OCI-LY3 (cell line): ENCODE results near the gene LRRC43.

Experiments
- H2AFZ ChIP-seq: fragments of 200-600, 300-600 bp; shearing (Covaris generic); 2 replicates; pipeline ENCODE4 v1.6.0; 2014; ENCODE audit warnings: antibody characterized with exemption, low read depth, low read length
- H3K27ac ChIP-seq: fragments of 200-600, 300-600 bp; sonication (generic); 2 replicates; pipeline ENCODE4 v1.5.1; 2014; ENCODE audit warnings: mild to moderate bottlenecking, low read length, moderate library complexity, mixed read lengths
- H3K27me3 ChIP-seq: fragments of 200-600, 300-600 bp; sonication (generic); 2 replicates; pipeline ENCODE4 v1.6.1; 2014; ENCODE audit warnings: low read depth, low read length, mixed read lengths
- H3K36me3 ChIP-seq: fragments of 200-600, 300-600 bp; sonication (generic); replicated peaks from 2 replicates; pipeline ENCODE3; 2014; ENCODE audit warnings: low read depth, low read length, mixed read lengths
- H3K4me1 ChIP-seq: fragments of 300-600, 200-600 bp; sonication (generic); 2 replicates; pipeline ENCODE4 v1.6.1; 2014; ENCODE audit warnings: low read length, mixed read lengths
- H3K4me2 ChIP-seq: fragments of 200-600, 300-600 bp; sonication (generic); 2 replicates; pipeline ENCODE4 v1.6.1; 2014; ENCODE audit warnings: low read length, mixed read lengths
- H3K4me3 ChIP-seq: fragments of 300-600, 200-600 bp; sonication (generic); 2 replicates; pipeline ENCODE4 v1.5.1; 2014; ENCODE audit warnings: antibody characterized with exemption, mild to moderate bottlenecking, low read length, moderate library complexity
- H3K79me2 ChIP-seq: fragments of 300-600, 200-600 bp; shearing (Covaris generic); 2 replicates; pipeline ENCODE4 v1.6.1; 2014; ENCODE audit warnings: mild to moderate bottlenecking, low read length, mixed read lengths
- H3K9ac ChIP-seq: fragments of 300-600, 200-600 bp; shearing (Covaris generic); 2 replicates; pipeline ENCODE4 v1.6.0; 2014; ENCODE audit warnings: mild to moderate bottlenecking, low read length, moderate library complexity
- H3K9me3 ChIP-seq: fragments of 200-600, 300-600 bp; shearing (Covaris generic); 2 replicates; pipeline ENCODE4 v1.6.1; 2014; ENCODE audit warnings: low read length, mixed read lengths; ENCODE audit not compliant: insufficient read depth
- H4K20me1 ChIP-seq: fragments of 200-600, 300-600 bp; sonication (generic); 2 replicates; pipeline ENCODE4 v1.6.1; 2016; ENCODE audit warnings: low read length, mixed read lengths; ENCODE audit not compliant: insufficient read depth
- CTCF ChIP-seq: fragments of 200-600, 300-600 bp; sonication (generic); IDR thresholded peaks from 2 replicates; pipeline ENCODE4 v1.5.1; 2014; ENCODE audit warnings: antibody characterized with exemption, low read length, low read depth
- EZH2phosphoT487 ChIP-seq: fragments of 200-600 bp; shearing (Covaris generic); IDR thresholded peaks from 2 replicates; pipeline ENCODE4 v1.6.1; 2018; ENCODE audit warnings: antibody characterized with exemption, mixed run types, low read depth

The LRRC43 gene

GRCh38 chr12:122142857-122143256, 40.1 kb upstream of the LRRC43 start:
- TF ChIP-seq EZH2phosphoT487 (no peak), CTCF (no peak)
- no peaks in the 10 kb centered on the region for H4K20me1 ChIP-seq

DNA sequence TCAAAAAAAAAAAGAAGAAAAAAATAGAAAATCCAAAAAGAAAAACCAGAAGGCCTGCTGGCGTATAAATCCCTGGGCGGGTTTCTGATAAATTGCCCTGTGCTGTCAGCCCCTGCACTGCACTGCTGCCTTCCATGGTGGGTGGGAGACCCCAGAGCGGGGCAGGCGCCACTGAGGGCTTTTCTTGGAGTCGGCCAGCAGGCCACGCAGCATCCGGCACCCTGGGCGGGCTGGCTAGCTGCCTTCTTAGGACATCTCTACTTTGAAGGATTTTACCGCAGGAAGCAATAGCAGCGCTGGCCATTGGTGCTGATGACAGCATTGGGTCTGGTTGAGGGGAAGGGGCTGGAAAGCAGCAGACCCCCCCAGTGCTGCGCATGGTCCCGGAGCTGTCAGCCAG, 38.0 kb upstream of the LRRC43 start:
- Histone ChIP-seq H3K4me3 (no peak overlapping the region), H3K27me3 (no peaks in the 10 kb centered on the region), H3K4me1 (no peaks in the 10 kb centered on the region), H3K27ac (no peak overlapping the region), H3K36me3 (peaks cover 9% of the 10 kb centered on the region), H2AFZ (no peak overlapping the region), H3K79me2 (no peaks in the 10 kb centered on the region), H3K4me2 (no peak overlapping the region), H3K9ac (no peak overlapping the region), H4K20me1 (no peaks in the 10 kb centered on the region), H3K9me3 (no peaks in the 10 kb centered on the region)
- TF ChIP-seq CTCF = no peak
- TF ChIP-seq EZH2phosphoT487 = no peak

More at GRCh38 chr12:122142857-122143256, 40.1 kb upstream of the LRRC43 start:
- Histone ChIP-seq H3K27me3 (no peaks in the 10 kb centered on the region), H3K36me3 (peaks cover 9% of the 10 kb centered on the region), H3K79me2 (no peaks in the 10 kb centered on the region), H3K9me3 (no peaks in the 10 kb centered on the region), H2AFZ (no peak overlapping the region), H3K27ac (no peak overlapping the region), H3K4me2 (no peak overlapping the region), H3K4me3 (no peak overlapping the region), H3K4me1 (no peaks in the 10 kb centered on the region), H3K9ac (no peak overlapping the region)

DNA sequence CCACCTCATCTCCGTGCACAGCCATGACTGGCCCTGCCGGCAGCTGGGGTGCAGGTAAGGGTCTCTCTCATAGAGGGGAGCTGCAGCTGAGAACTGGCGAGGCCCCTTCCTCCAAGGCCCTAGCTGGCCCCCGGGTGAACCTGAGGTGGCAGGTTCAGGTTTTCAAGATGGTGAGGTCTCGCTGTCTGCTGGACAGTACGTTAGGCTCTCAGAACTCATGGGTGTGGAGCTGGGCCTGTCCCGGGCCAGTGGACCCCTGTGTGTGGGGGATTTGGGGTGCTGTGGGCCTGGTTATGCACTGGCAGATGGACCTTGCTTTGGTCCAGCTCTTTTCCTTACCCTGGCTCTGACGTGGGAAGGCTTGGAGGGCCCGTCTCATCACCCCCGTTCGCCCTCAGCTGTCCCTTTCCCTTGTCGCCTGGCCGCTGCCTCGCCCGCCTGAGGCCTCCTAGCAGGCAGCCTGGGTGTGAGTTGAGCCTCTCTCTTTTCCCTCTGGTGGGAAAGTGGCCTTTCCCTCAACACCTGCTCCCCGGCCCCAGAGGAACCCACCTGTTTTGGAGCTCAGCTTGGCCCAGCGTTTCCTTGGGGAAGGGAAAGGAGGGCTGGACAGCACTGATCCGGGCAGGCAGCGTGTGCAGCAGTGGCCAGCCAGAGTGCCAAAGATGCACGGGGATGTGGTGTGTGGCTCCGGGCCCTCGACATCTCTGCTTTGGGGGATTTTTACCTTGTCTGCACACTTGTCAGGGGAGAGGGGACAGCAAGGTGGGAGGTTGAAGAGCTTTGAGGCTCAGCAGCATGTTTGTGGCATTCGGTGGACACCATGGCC, 37.2 kb upstream of the LRRC43 start:
- peaks cover 9% of the 10 kb centered on the region for H3K36me3 ChIP-seq
- no peak overlapping the region for H2AFZ ChIP-seq
- H3K27ac ChIP-seq = no peak overlapping the region
- H3K9ac ChIP-seq = no peak overlapping the region
- no peaks in the 10 kb centered on the region for H3K4me1 ChIP-seq
- no peaks in the 10 kb centered on the region for H4K20me1 ChIP-seq
- no peaks in the 10 kb centered on the region for H3K79me2 ChIP-seq
- H3K27me3 ChIP-seq = no peaks in the 10 kb centered on the region
- no peak overlapping the region for H3K4me2 ChIP-seq
- H3K4me3 ChIP-seq = no peak overlapping the region
- H3K9me3 ChIP-seq = no peaks in the 10 kb centered on the region
- TF ChIP-seq EZH2phosphoT487 (no peak), CTCF (no peak)

DNA sequence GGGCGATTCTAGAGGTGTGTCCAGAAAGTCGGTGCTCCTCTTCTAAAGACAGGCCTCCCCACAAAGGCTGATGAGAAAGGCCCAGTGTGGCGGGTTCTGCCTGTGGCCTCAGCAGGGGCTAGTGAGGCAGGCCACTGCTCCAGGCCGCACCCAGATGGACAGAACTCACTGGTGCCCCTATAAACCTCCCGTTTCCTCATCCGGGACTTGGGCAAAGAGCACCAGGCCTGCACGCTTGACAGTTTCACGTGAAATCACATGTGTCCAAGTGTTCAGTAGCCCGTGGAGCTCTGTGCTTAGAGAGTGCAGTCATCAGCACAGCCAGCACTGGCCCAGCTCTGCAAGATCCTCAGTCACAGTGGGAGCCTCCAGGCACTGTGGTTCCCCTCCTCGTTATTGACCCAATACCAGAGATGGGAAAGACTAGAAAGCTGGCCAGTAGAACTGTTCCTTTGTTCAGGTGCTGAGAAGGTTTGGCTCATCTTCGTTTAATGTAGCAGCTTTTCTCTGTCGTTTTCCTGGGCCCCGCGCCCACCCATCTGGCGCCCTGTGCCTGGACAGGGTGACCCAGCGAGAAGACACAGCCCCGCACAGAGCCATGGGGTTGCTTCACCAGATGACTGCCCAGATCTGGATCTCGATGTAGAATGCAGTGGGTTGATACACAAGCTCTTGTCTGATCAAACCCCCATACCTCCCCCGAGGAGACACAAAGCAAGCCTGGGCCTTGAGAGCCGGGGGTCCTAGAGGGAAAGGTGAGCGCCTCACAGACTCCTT, 35.2 kb upstream of the LRRC43 start:
- H2AFZ ChIP-seq = no peak overlapping the region
- no peak overlapping the region for H3K27ac ChIP-seq
- no peaks in the 10 kb centered on the region for H3K4me1 ChIP-seq
- H3K4me2 ChIP-seq = no peak overlapping the region
- H3K9me3 ChIP-seq = no peaks in the 10 kb centered on the region
- H3K4me3 ChIP-seq = no peak overlapping the region
- no peaks in the 10 kb centered on the region for H4K20me1 ChIP-seq
- peaks cover under 1% of the 10 kb centered on the region for H3K36me3 ChIP-seq
- no peak for TF ChIP-seq EZH2phosphoT487
- TF ChIP-seq CTCF = no peak
- H3K9ac ChIP-seq = no peak overlapping the region
- H3K27me3 ChIP-seq = no peaks in the 10 kb centered on the region
- no peaks in the 10 kb centered on the region for H3K79me2 ChIP-seq
